ENCODE data around the gene SMIM45.

Gene SMIM45

GRCh38 chr22:41969110-41969646, 17.2 kb downstream of the SMIM45 start, which contains the start of gene SEPTIN3:
Gene SEPTIN3 (plus strand): TSS chr22:41969443. CDS start chr22:41971493, 2,050 bp downstream.
- H3K4me1 ChIP-seq (replicated peaks in 1 of 2), result peaks cover 3 to 5% of the 10 kb centered on the region in 2 donors
- H3K4me3 ChIP-seq, result no peak within 1 kb of the TSS
- 25 to 100% (median 83%) methylated on average over 1 to 3 of the region's 8 CpGs; no CpG with 5 or more reads in 6 of the 10 experiments for WGBS, 10 experiments
- in situ Hi-C loops (cut with MboI; ENCODE audit: low pct_unique_long_range_greater_than_20kb in 2 of 9, low sequenced_read_pairs in 9 of 9, unreplicated experiment in 9 of 9), result loop anchor here in 1 of 9 experiments (25.0 kb wide), 1 partner anchor 493 kb away; no protein-coding TSS in a partner anchor
- peak in 7 of 8 experiments; percentile 31 to 74 (median 61) for ATAC-seq (replicated peaks in 6 of 8)
- H3K27ac ChIP-seq, result no peak within 1 kb of the TSS

GRCh38 chr22:41970601-41971000, 18.7 kb downstream of the SMIM45 start:
- Histone ChIP-seq H3K4me1 (replicated peaks in 1 of 2) (peaks cover 3 to 5% of the 10 kb centered on the region in 2 donors), H3K4me3 (no peak overlapping the region), H3K27ac (no peak overlapping the region)
- 0 to 100% (median 63%) methylated on average over 1 to 2 of the region's 2 CpGs; no CpG with 5 or more reads in 6 of the 10 experiments for WGBS, 10 experiments
- no peak for ATAC-seq (replicated peaks in 6 of 8)
- in situ Hi-C loops (cut with MboI; ENCODE audit: low pct_unique_long_range_greater_than_20kb in 2 of 9, low sequenced_read_pairs in 9 of 9, unreplicated experiment in 9 of 9), result loop anchor here in 1 of 9 experiments (10.0 to 25.0 kb wide), 2 partner anchors 104 to 492 kb away; partner anchors contain the start of genes NAGA, PHETA2 and SMDT1

- Histone ChIP-seq H3K4me1 (replicated peaks in 1 of 2) (peaks cover 7 to 8% of the 10 kb centered on the region in 2 donors), H3K27ac (no peak overlapping the region), H3K4me3 (no peak overlapping the region)
- in situ Hi-C loops (cut with MboI; ENCODE audit: low pct_unique_long_range_greater_than_20kb in 2 of 9, low sequenced_read_pairs in 9 of 9, unreplicated experiment in 9 of 9), result loop anchor here in 1 of 9 experiments (10.0 to 25.0 kb wide), 2 partner anchors 103 to 491 kb away; partner anchors contain the start of genes NAGA, PHETA2 and SMDT1
- no peak for ATAC-seq (replicated peaks in 6 of 8)
- WGBS, 10 experiments, result no CpG with 5 or more reads among the region's 11 CpGs
These were observed 19.5 kb downstream of the SMIM45 start for GRCh38 chr22:41971431-41971830.

GRCh38 chr22:41974691-41975290, 22.8 kb downstream of the SMIM45 start:
- Histone ChIP-seq H3K27ac (no peak overlapping the region), H3K4me1 (replicated peaks in 1 of 2) (peaks cover 14 to 16% of the 10 kb centered on the region in 2 donors), H3K4me3 (no peak overlapping the region)
- in situ Hi-C loops (cut with MboI; ENCODE audit: low pct_unique_long_range_greater_than_20kb in 2 of 9, low sequenced_read_pairs in 9 of 9, unreplicated experiment in 9 of 9), result loop anchor here in 2 of 9 experiments (10.0 to 25.0 kb wide), 2 partner anchors 100 to 488 kb away; partner anchors contain the start of genes NAGA (in 1 of the 2), PHETA2 (in 1 of the 2) and SMDT1 (in 1 of the 2)
- 16 to 89% (median 67%) methylated on average over 2 to 10 of the region's 10 CpGs; no CpG with 5 or more reads in 2 of the 10 experiments for WGBS, 10 experiments
- ATAC-seq (replicated peaks in 6 of 8), result no peak

- ATAC-seq (replicated peaks in 6 of 8), result no peak
- Histone ChIP-seq H3K4me1 (replicated peaks in 1 of 2) (peaks cover 14 to 16% of the 10 kb centered on the region in 2 donors), H3K4me3 (peak overlapping the region in 2 of 5 donors; percentile 57 to 88), H3K27ac (no peak overlapping the region)
- in situ Hi-C loops (cut with MboI; ENCODE audit: low pct_unique_long_range_greater_than_20kb in 2 of 9, low sequenced_read_pairs in 9 of 9, unreplicated experiment in 9 of 9), result loop anchor here in 2 of 9 experiments (10.0 to 25.0 kb wide), 2 partner anchors 99 to 487 kb away; partner anchors contain the start of genes NAGA (in 1 of the 2), PHETA2 (in 1 of the 2) and SMDT1 (in 1 of the 2)
- 0 to 77% (median 63%) methylated on average over 1 to 8 of the region's 12 CpGs; no CpG with 5 or more reads in 3 of the 10 experiments for WGBS, 10 experiments
These were observed 23.5 kb downstream of the SMIM45 start for GRCh38 chr22:41975299-41976069.

- Histone ChIP-seq H3K27ac (peak overlapping the region; percentile 74), H3K4me1 (replicated peaks in 1 of 2) (peaks cover 14 to 16% of the 10 kb centered on the region in 2 donors), H3K4me3 (peak overlapping the region; percentile 49 to 88 (median 58))
- in situ Hi-C loops (cut with MboI; ENCODE audit: low pct_unique_long_range_greater_than_20kb in 2 of 9, low sequenced_read_pairs in 9 of 9, unreplicated experiment in 9 of 9), result loop anchor here in 2 of 9 experiments (10.0 to 25.0 kb wide), 2 partner anchors 99 to 486 kb away; partner anchors contain the start of genes NAGA (in 1 of the 2), PHETA2 (in 1 of the 2) and SMDT1 (in 1 of the 2)
- 0% methylated on average over 1 of the region's 72 CpGs; no CpG with 5 or more reads in 8 of the 10 experiments for WGBS, 10 experiments
- peak; percentile 39 to 85 (median 76) for ATAC-seq (replicated peaks in 6 of 8)
These were observed 24.3 kb downstream of the SMIM45 start for GRCh38 chr22:41976070-41976901.

GRCh38 chr22:41976961-41977566, 25.1 kb downstream of the SMIM45 start:
- ATAC-seq (replicated peaks in 6 of 8), result peak; percentile 6 to 69 (median 52)
- WGBS, 10 experiments, result 0 to 10% methylated on average over 2 of the region's 46 CpGs; no CpG with 5 or more reads in 8 of the 10 experiments
- in situ Hi-C loops (cut with MboI; ENCODE audit: low pct_unique_long_range_greater_than_20kb in 2 of 9, low sequenced_read_pairs in 9 of 9, unreplicated experiment in 9 of 9), result loop anchor here in 2 of 9 experiments (10.0 to 25.0 kb wide), 2 partner anchors 98 to 485 kb away; partner anchors contain the start of genes NAGA (in 1 of the 2), PHETA2 (in 1 of the 2) and SMDT1 (in 1 of the 2)
- peaks cover 14 to 16% of the 10 kb centered on the region in 2 donors for H3K4me1 ChIP-seq (replicated peaks in 1 of 2)
- H3K27ac ChIP-seq, result peak overlapping the region; percentile 74
- peak overlapping the region; percentile 49 to 88 (median 58) for H3K4me3 ChIP-seq

GRCh38 chr22:41978732-41979131, 26.8 kb downstream of the SMIM45 start:
- in situ Hi-C loops (cut with MboI; ENCODE audit: low pct_unique_long_range_greater_than_20kb in 2 of 9, low sequenced_read_pairs in 9 of 9, unreplicated experiment in 9 of 9), result loop anchor here in 2 of 9 experiments (10.0 to 25.0 kb wide), 2 partner anchors 96 to 484 kb away; partner anchors contain the start of genes NAGA (in 1 of the 2), PHETA2 (in 1 of the 2) and SMDT1 (in 1 of the 2)
- no CpG with 5 or more reads among the region's 1 CpG for WGBS, 10 experiments
- Histone ChIP-seq H3K27ac (no peak overlapping the region), H3K4me1 (replicated peaks in 1 of 2) (peaks cover 14 to 16% of the 10 kb centered on the region in 2 donors), H3K4me3 (peak overlapping the region in 2 of 5 donors; percentile 70 to 88)
- ATAC-seq (replicated peaks in 6 of 8), result no peak

GRCh38 chr22:41979423-41980250, 27.7 kb downstream of the SMIM45 start:
- peaks cover 14 to 16% of the 10 kb centered on the region in 2 donors for H3K4me1 ChIP-seq (replicated peaks in 1 of 2)
- in situ Hi-C loops (cut with MboI; ENCODE audit: low pct_unique_long_range_greater_than_20kb in 2 of 9, low sequenced_read_pairs in 9 of 9, unreplicated experiment in 9 of 9), result loop anchor here in 2 of 9 experiments (10.0 to 25.0 kb wide), 2 partner anchors 95 to 483 kb away; partner anchors contain the start of genes NAGA (in 1 of the 2), PHETA2 (in 1 of the 2) and SMDT1 (in 1 of the 2)
- no peak for ATAC-seq (replicated peaks in 6 of 8)
- 12 to 100% (median 60%) methylated on average over 1 to 4 of the region's 9 CpGs; no CpG with 5 or more reads in 4 of the 10 experiments for WGBS, 10 experiments
- no peak overlapping the region for H3K27ac ChIP-seq
- H3K4me3 ChIP-seq, result no peak overlapping the region

GRCh38 chr22:41982865-41983264, 30.9 kb downstream of the SMIM45 start:
- 0 to 90% (median 50%) methylated on average over 1 to 5 of the region's 5 CpGs; no CpG with 5 or more reads in 5 of the 10 experiments for WGBS, 10 experiments
- ATAC-seq (replicated peaks in 6 of 8), result no peak
- Histone ChIP-seq H3K4me1 (replicated peaks in 1 of 2) (peaks cover 7 to 9% of the 10 kb centered on the region in 2 donors), H3K4me3 (no peak overlapping the region), H3K27ac (no peak overlapping the region)
- in situ Hi-C loops (cut with MboI; ENCODE audit: low pct_unique_long_range_greater_than_20kb in 2 of 9, low sequenced_read_pairs in 9 of 9, unreplicated experiment in 9 of 9), result loop anchor here in 1 of 9 experiments (25.0 kb wide), 1 partner anchor 479 kb away; no protein-coding TSS in a partner anchor

Data from motor neuron (in vitro differentiated cells).